IMR-90 (cell line): ENCODE results near the gene PDXK. TPM values are rescaled to one million over a fixed set of nuclear protein-coding genes. Genes with fewer than 3 reads are reported as not detected.

Source experiments
- ATAC-seq: fragments of 200-7000 bp; cut with Tn5 transposase; 2 replicates; pipeline ENCODE4 v1.9.1; 2020; ENCODE audit warnings: low read depth, mild to moderate bottlenecking, moderate library complexity
- BruUV-seq: library from RNA; stranded (reverse); fragments of 400-500 nt; replicated peaks from 2 replicates; lab custom pipeline; 2021; lab: Mats Ljungman, UMichigan
- CTCF ChIA-PET: fragments of 300-600 bp; formaldehyde crosslinking; extraction: SDS; loops from one replicate; lab custom pipeline; 2021; ENCODE audit warnings: antibody characterized with exemption; lab: Yijun Ruan, JAX
- POLR2A ChIA-PET: fragments of 300-600 bp; sonication (Branson Sonifier 250); formaldehyde crosslinking; loops from one replicate; lab custom pipeline; 2022; ENCODE audit warnings: antibody characterized with exemption; ENCODE audit not compliant: unreplicated experiment; lab: Charles Lee
- DNase-seq: peaks from one replicate; pipeline ENCODE4 v3.0.0; 2013
- H2AFZ ChIP-seq: replicated peaks from 2 replicates; pipeline ENCODE3; 2013; ENCODE audit warnings: low read length, mild to moderate bottlenecking; ENCODE audit not compliant: poor library complexity
- H2AK5ac ChIP-seq: 2 replicates; pipeline ENCODE4 v1.6.1; 2013; ENCODE audit warnings: low read depth, low read length, inconsistent platforms
- H2AK9ac ChIP-seq: replicated peaks from 2 replicates; pipeline ENCODE3; 2013; ENCODE audit warnings: mild to moderate bottlenecking, low read depth, low read length, moderate library complexity; ENCODE audit not compliant: poor library complexity
- H2BK120ac ChIP-seq: 2 replicates; pipeline ENCODE4 v1.6.1; 2013; ENCODE audit warnings: low read depth, low read length, inconsistent platforms
- H2BK15ac ChIP-seq: 3 replicates; pipeline ENCODE4 v1.6.1; 2013; ENCODE audit warnings: low read depth, low read length, inconsistent platforms
- H2BK20ac ChIP-seq: 2 replicates; pipeline ENCODE4 v1.6.1; 2013; ENCODE audit warnings: low read depth, mild to moderate bottlenecking, inconsistent platforms, low read length, moderate library complexity
- H2BK5ac ChIP-seq: 2 replicates; pipeline ENCODE4 v1.6.1; 2013; ENCODE audit warnings: mild to moderate bottlenecking, low read depth, low read length, inconsistent platforms; ENCODE audit not compliant: poor library complexity, severe bottlenecking
- H3K14ac ChIP-seq: replicated peaks from 2 replicates; pipeline ENCODE4 v1.6.1; 2013; ENCODE audit warnings: low read depth, low read length, inconsistent platforms
- H3K18ac ChIP-seq: 2 replicates; pipeline ENCODE4 v1.6.1; 2013; ENCODE audit warnings: low read depth, low read length, control low read depth
- H3K23ac ChIP-seq: 2 replicates; pipeline ENCODE4 v1.6.1; 2013; ENCODE audit warnings: low read depth, low read length, inconsistent platforms
- H3K27ac ChIP-seq: 2 replicates; pipeline ENCODE4 v1.5.1; 2013; ENCODE audit warnings: mild to moderate bottlenecking, control low read depth, low read length; ENCODE audit not compliant: insufficient read depth
- H3K27me3 ChIP-seq: 2 replicates; pipeline ENCODE4 v1.6.1; 2013; ENCODE audit warnings: low read length; ENCODE audit not compliant: control insufficient read depth, insufficient read depth
- H3K36me3 ChIP-seq: 2 replicates; pipeline ENCODE4 v1.6.1; 2013; ENCODE audit warnings: low read length, mixed read lengths; ENCODE audit not compliant: control insufficient read depth, insufficient read depth
- H3K4ac ChIP-seq: 2 replicates; pipeline ENCODE4 v1.6.1; 2013; ENCODE audit warnings: low read depth, low read length, inconsistent platforms
- H3K4me1 ChIP-seq: 2 replicates; pipeline ENCODE4 v1.6.1; 2013; ENCODE audit warnings: low read length, mixed read lengths; ENCODE audit not compliant: control insufficient read depth, insufficient read depth
- H3K4me2 ChIP-seq: 2 replicates; pipeline ENCODE4 v1.6.1; 2013; ENCODE audit warnings: low read depth, mild to moderate bottlenecking, control low read depth, low read length, moderate library complexity
- H3K4me3 ChIP-seq: 2 replicates; pipeline ENCODE4 v1.5.1; 2013; ENCODE audit warnings: low read depth, mild to moderate bottlenecking, control low read depth, low read length, moderate library complexity; ENCODE audit not compliant: insufficient read depth
- H3K56ac ChIP-seq: 2 replicates; pipeline ENCODE4 v1.6.1; 2013; ENCODE audit warnings: low read length, inconsistent platforms; ENCODE audit not compliant: insufficient read depth; ENCODE audit errors: extremely low read depth
- H3K79me1 ChIP-seq, 2 experiments: 2 replicates each; pipeline ENCODE4 v1.6.1; 2013; ENCODE audit warnings: low read length in 2 of 2, inconsistent platforms in 1 of 2, low read depth in 1 of 2
- H3K9ac ChIP-seq: 2 replicates; pipeline ENCODE4 v1.6.1; 2013; ENCODE audit warnings: low read depth, low read length, control low read depth
- H3K9me1 ChIP-seq: 2 replicates; pipeline ENCODE4 v1.6.1; 2013; ENCODE audit warnings: low read length, inconsistent platforms; ENCODE audit not compliant: insufficient read depth
- H3K9me3 ChIP-seq: 2 replicates; pipeline ENCODE4 v1.6.1; 2013; ENCODE audit warnings: low read length; ENCODE audit not compliant: control insufficient read depth, insufficient read depth
- H4K20me1 ChIP-seq: 2 replicates; pipeline ENCODE4 v1.6.1; 2013; ENCODE audit warnings: low read length, inconsistent platforms; ENCODE audit not compliant: insufficient read depth
- H4K5ac ChIP-seq: 2 replicates; pipeline ENCODE4 v1.6.1; 2013; ENCODE audit warnings: mild to moderate bottlenecking, low read depth, low read length, control low read depth
- H4K8ac ChIP-seq, 2 experiments: 2 replicates each; pipeline ENCODE4 v1.6.1; 2013; ENCODE audit warnings: low read depth in 2 of 2, low read length in 2 of 2, control low read depth in 1 of 2, inconsistent platforms in 1 of 2
- H4K91ac ChIP-seq: 2 replicates; pipeline ENCODE4 v1.6.1; 2013; ENCODE audit warnings: low read depth, low read length, inconsistent platforms; ENCODE audit not compliant: insufficient read depth
- BHLHE40 ChIP-seq: fragments of 150-350 bp; IDR thresholded peaks from 2 replicates; pipeline ENCODE4 v1.6.1; 2016; ENCODE audit warnings: mild to moderate bottlenecking, low read depth, low read length
- CHD1 ChIP-seq: IDR thresholded peaks from 2 replicates; pipeline ENCODE4 v1.6.1; 2012; ENCODE audit warnings: low read depth, low read length, improper control_type of control experiment
- FOS ChIP-seq: fragments of 150-350 bp; IDR thresholded peaks from 2 replicates; pipeline ENCODE4 v1.6.1; 2016; ENCODE audit warnings: low read depth, low read length
- MAFK ChIP-seq: IDR thresholded peaks from 2 replicates; pipeline ENCODE4 v1.6.1; 2012; ENCODE audit warnings: low read depth, low read length, improper control_type of control experiment
- MAZ ChIP-seq: IDR thresholded peaks from 2 replicates; pipeline ENCODE4 v1.6.1; 2012; ENCODE audit warnings: low read depth, mild to moderate bottlenecking, low read length, improper control_type of control experiment, moderate library complexity, borderline replicate concordance
- MXI1 ChIP-seq: IDR thresholded peaks from 2 replicates; pipeline ENCODE4 v1.6.1; 2012; ENCODE audit warnings: low read depth, mild to moderate bottlenecking, low read length, moderate library complexity, borderline replicate concordance
- NFE2L2 ChIP-seq: fragments of 150-350 bp; IDR thresholded peaks from 2 replicates; pipeline ENCODE4 v1.6.1; 2016; ENCODE audit warnings: low read depth, mild to moderate bottlenecking, low read length
- POLR2A ChIP-seq: IDR thresholded peaks from 2 replicates; pipeline ENCODE4 v1.6.1; 2012; ENCODE audit warnings: mild to moderate bottlenecking, low read depth, low read length
- RAD21 ChIP-seq: IDR thresholded peaks from 2 replicates; pipeline ENCODE4 v1.6.1; 2012; ENCODE audit warnings: low read length, improper control_type of control experiment
- RCOR1 ChIP-seq: IDR thresholded peaks from 2 replicates; pipeline ENCODE4 v1.6.1; 2012; ENCODE audit warnings: mild to moderate bottlenecking, low read length, improper control_type of control experiment; ENCODE audit not compliant: insufficient replicate concordance
- RFX5 ChIP-seq: IDR thresholded peaks from 2 replicates; pipeline ENCODE4 v1.8.0; 2012; ENCODE audit warnings: low read depth, mild to moderate bottlenecking, low read length, moderate library complexity
- SMC3 ChIP-seq: fragments of 150-350 bp; IDR thresholded peaks from 2 replicates; pipeline ENCODE4 v1.6.1; 2016; ENCODE audit warnings: low read depth, mild to moderate bottlenecking, antibody characterized with exemption, low read length, moderate library complexity
- WGBS, 2 experiments: methylation state at CpG; one replicate each; pipeline versions ENCODE4 v1.1.5 to v1.1.7; 2013; ENCODE audit warnings: missing lambda C conversion rate in 2 of 2; ENCODE audit not compliant: insufficient read length in 1 of 2; ENCODE audit errors: extremely low coverage in 2 of 2; 5-methylcytosine and 5-hydroxymethylcytosine counted together
- dilution Hi-C: fragments of 300-500 bp; cut with HindIII; formaldehyde crosslinking; loops from one replicate; pipeline ENCODE4 v1.14.3; 2018; ENCODE audit warnings: low sequenced_read_pairs; ENCODE audit not compliant: unreplicated experiment
- in situ Hi-C: fragments of 300-500 bp; cut with MboI; formaldehyde crosslinking; loops from 3 replicates; pipeline ENCODE4 v1.14.3; 2019; ENCODE audit warnings: low sequenced_read_pairs, inconsistent platforms, mixed read lengths
- intact Hi-C: fragments of 100-400 bp; cut with micrococcal nuclease; formaldehyde crosslinking; loops from 2 replicates; pipeline ENCODE4 v1.10.0; 2022
- polyA plus RNA-seq, 3 experiments: library from polyadenylated mRNA; depleted of rRNA; stranded (reverse); fragments of >200 nt; gene quantifications; 2 replicates each; pipeline ENCODE4 v1.2.3, GENCODE V29; 2012; ENCODE audit warnings: low replicate concordance in 1 of 3
- total RNA-seq: library from RNA; depleted of rRNA; stranded (reverse); fragments of >200 nt; gene quantifications from 2 replicates; pipeline ENCODE4 v1.2.3, GENCODE V29; 2012
- TF ChIP-seq, protein P1 (sequence below): fragments of 150-350 bp; IDR thresholded peaks from 2 replicates; pipeline ENCODE4 v1.6.1; 2016; ENCODE audit warnings: low read depth, mild to moderate bottlenecking, low read length, moderate library complexity, borderline replicate concordance
- TF ChIP-seq, protein P2 (sequence below): fragments of 150-350 bp; IDR thresholded peaks from 2 replicates; pipeline ENCODE4 v1.6.1; 2017; ENCODE audit warnings: mild to moderate bottlenecking, antibody characterized with exemption, low read length, low read depth
- TF ChIP-seq, protein P3 (sequence below): conservative IDR thresholded peaks from 2 replicates; pipeline ENCODE4 v1.5.1; 2012; ENCODE audit warnings: mild to moderate bottlenecking, low read depth, low read length, improper control_type of control experiment

PDXK gene
- total and polyA plus RNA-seq, 2 of the 4 experiments (the other 2 are of a cell fraction): 155 to 312 TPM

DNA sequence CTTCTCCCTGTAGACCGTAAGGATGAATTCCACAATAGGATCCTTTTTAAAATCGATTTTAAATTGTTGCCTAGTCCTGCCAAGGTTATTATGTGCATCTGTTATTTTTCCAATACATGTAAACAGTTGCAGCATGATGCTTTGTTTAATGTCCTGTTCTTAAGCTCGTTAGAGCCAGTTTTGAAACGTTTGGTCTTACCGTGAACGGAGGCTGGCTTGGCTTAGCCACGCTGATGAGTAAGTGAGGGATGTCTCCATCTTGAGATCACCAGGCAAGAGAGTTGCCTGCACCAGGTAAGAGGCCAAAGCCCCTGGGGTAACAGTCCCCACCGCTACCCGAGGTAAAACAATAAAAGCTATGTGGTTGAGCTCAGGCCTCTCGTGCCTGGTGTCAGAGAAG lies 39.9 kb downstream of the PDXK start:
- WGBS, 2 experiments: 87% methylated on average over 5 of the region's 10 CpGs; no CpG with 5 or more reads in 1 of the 2 experiments
- Histone ChIP-seq H3K18ac (no peak overlapping the region), H2BK15ac (no peak overlapping the region), H3K23ac (no peak overlapping the region), H3K9me3 (peaks cover 3% of the 10 kb centered on the region; the same call in 1 of the 2 replicates), H3K36me3 (peaks cover 77% of the 10 kb centered on the region), H2BK5ac (no peak overlapping the region), H4K5ac (no peak overlapping the region), H3K56ac (no peak overlapping the region), H4K91ac (no peak overlapping the region), H3K79me1 (peaks cover 5 to 11% of the 10 kb centered on the region in 2 experiments; a peak in 2 of 4 replicates), H2AFZ (no peak overlapping the region), H3K14ac (no peak overlapping the region), H4K20me1 (0 out of 2 replicates have a peak, but pooled peaks cover 4% of the 10 kb centered on the region), H3K27ac (no peak overlapping the region), H3K9me1 (no peaks in the 10 kb centered on the region), H2AK5ac (no peak overlapping the region), H2BK120ac (no peak overlapping the region), H3K4me2 (no peak overlapping the region), H3K27me3 (no peaks in the 10 kb centered on the region), H3K4ac (no peak overlapping the region), H2BK20ac (no peak overlapping the region), H2AK9ac (no peak overlapping the region), H4K8ac (no peak overlapping the region), H3K9ac (no peak overlapping the region), H3K4me1 (peaks cover 6% of the 10 kb centered on the region; the same call in 1 of the 2 replicates), H3K4me3 (no peak overlapping the region)
- POLR2A ChIA-PET: no interaction called here
- intact Hi-C loops (no loop called here), in situ Hi-C loops (no loop called here), dilution Hi-C loops (no loop called here)
- no peak for TF ChIP-seq RCOR1
- TF ChIP-seq MAFK: no peak
- no peak for TF ChIP-seq FOS
- TF ChIP-seq BHLHE40: no peak
- no peak for TF ChIP-seq POLR2A
- TF ChIP-seq RAD21: no peak
- TF ChIP-seq, protein P1, sequence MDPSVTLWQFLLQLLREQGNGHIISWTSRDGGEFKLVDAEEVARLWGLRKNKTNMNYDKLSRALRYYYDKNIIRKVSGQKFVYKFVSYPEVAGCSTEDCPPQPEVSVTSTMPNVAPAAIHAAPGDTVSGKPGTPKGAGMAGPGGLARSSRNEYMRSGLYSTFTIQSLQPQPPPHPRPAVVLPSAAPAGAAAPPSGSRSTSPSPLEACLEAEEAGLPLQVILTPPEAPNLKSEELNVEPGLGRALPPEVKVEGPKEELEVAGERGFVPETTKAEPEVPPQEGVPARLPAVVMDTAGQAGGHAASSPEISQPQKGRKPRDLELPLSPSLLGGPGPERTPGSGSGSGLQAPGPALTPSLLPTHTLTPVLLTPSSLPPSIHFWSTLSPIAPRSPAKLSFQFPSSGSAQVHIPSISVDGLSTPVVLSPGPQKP: no peak
- TF ChIP-seq RFX5: no peak
- no peak for TF ChIP-seq MAZ
- TF ChIP-seq, protein P2, sequence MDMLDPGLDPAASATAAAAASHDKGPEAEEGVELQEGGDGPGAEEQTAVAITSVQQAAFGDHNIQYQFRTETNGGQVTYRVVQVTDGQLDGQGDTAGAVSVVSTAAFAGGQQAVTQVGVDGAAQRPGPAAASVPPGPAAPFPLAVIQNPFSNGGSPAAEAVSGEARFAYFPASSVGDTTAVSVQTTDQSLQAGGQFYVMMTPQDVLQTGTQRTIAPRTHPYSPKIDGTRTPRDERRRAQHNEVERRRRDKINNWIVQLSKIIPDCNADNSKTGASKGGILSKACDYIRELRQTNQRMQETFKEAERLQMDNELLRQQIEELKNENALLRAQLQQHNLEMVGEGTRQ: no peak
- TF ChIP-seq MXI1: no peak
- no peak for TF ChIP-seq CHD1
- TF ChIP-seq, protein P3, sequence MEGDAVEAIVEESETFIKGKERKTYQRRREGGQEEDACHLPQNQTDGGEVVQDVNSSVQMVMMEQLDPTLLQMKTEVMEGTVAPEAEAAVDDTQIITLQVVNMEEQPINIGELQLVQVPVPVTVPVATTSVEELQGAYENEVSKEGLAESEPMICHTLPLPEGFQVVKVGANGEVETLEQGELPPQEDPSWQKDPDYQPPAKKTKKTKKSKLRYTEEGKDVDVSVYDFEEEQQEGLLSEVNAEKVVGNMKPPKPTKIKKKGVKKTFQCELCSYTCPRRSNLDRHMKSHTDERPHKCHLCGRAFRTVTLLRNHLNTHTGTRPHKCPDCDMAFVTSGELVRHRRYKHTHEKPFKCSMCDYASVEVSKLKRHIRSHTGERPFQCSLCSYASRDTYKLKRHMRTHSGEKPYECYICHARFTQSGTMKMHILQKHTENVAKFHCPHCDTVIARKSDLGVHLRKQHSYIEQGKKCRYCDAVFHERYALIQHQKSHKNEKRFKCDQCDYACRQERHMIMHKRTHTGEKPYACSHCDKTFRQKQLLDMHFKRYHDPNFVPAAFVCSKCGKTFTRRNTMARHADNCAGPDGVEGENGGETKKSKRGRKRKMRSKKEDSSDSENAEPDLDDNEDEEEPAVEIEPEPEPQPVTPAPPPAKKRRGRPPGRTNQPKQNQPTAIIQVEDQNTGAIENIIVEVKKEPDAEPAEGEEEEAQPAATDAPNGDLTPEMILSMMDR: no peak
- no peak for TF ChIP-seq NFE2L2
- TF ChIP-seq SMC3: no peak
- CTCF ChIA-PET: no interaction called here
- BruUV-seq: no TSS peak
- no peak for DNase-seq
- no peak for ATAC-seq
